ENCODE data around the gene FDX1. TPM values are rescaled to one million over a fixed set of nuclear protein-coding genes. Genes with fewer than 3 reads are reported as not detected.
A peak's percentile ranks its signal among the peaks of the same experiment; 100 is the strongest.

The FDX1 gene
- polyA plus RNA-seq, 3 donors, result 3.9 to 20.2 (median 12.8) TPM

GRCh38 chr11:110432713-110433392, 3.1 kb downstream of the FDX1 start:
- Histone ChIP-seq H3K27me3 (ENCODE audit: control insufficient read depth in 2 of 2, insufficient read depth in 2 of 2, low read length in 2 of 2) (no peaks in the 10 kb centered on the region), H4K20me1 (ENCODE audit: insufficient read depth, low read length) (peaks cover 62% of the 10 kb centered on the region), H3K27ac (ENCODE audit: low read depth in 1 of 2, low read length in 2 of 2) (no peak overlapping the region), H3K4me3 (replicated peaks in 1 of 3; ENCODE audit: low read depth in 2 of 3, low read length in 3 of 3) (no peak overlapping the region), H3K9me3 (replicated peaks in 1 of 2; ENCODE audit: control insufficient read depth in 1 of 2, insufficient read depth in 1 of 2, low read length in 2 of 2) (no peaks in the 10 kb centered on the region), H3K79me2 (ENCODE audit: insufficient read depth, low read length) (peaks cover 77% of the 10 kb centered on the region), H3K4me2 (replicated peaks; ENCODE audit: extremely low read depth, low read length, poor library complexity, severe bottlenecking) (no peak overlapping the region), H2AFZ (ENCODE audit: insufficient read depth, low read depth, low read length, poor library complexity, severe bottlenecking) (no peak overlapping the region), H3K9ac (ENCODE audit: insufficient read depth, low read length, poor library complexity, severe bottlenecking) (no peak overlapping the region), H3K36me3 (replicated peaks in 1 of 2; ENCODE audit: control insufficient read depth in 1 of 2, insufficient read depth in 2 of 2, low read length in 2 of 2) (peaks cover 3 to 13% of the 10 kb centered on the region in 2 donors), H3K4me1 (ENCODE audit: control insufficient read depth in 1 of 2, insufficient read depth in 2 of 2, low read length in 2 of 2) (peaks cover 18 to 26% of the 10 kb centered on the region in 2 donors)
- peaks cover 0 to 2% (median 0%) of the 10 kb centered on the region in 3 donors for H3K27me3 Mint-ChIP-seq (ENCODE audit: low read depth in 3 of 3)
- H3K4me1 Mint-ChIP-seq, result peaks cover 28% of the 10 kb centered on the region
- intact Hi-C loops (cut with micrococcal nuclease), result loop anchor here (2.0 to 10.0 kb wide), 6 partner anchors 48 to 481 kb away; partner anchors contain the start of gene RDX (in 2 of the 2)
- H3K4me3 Mint-ChIP-seq, result no peak overlapping the region
- DNase-seq, result no peak
- 82% methylated on average over 4 of the region's 7 CpGs for WGBS (ENCODE audit: insufficient coverage)
- H3K27ac Mint-ChIP-seq, result peak overlapping the region in 1 of 7 donors; percentile 7
- no peaks in the 10 kb centered on the region for H3K9me3 Mint-ChIP-seq
- TF ChIP-seq CTCF (IDR thresholded peaks at IDR 0.05), result no peak
- peaks cover 13 to 19% of the 10 kb centered on the region in 2 donors for H3K36me3 Mint-ChIP-seq

- no peak overlapping the region for H3K4me3 ChIP-seq (replicated peaks in 1 of 3; ENCODE audit: low read depth in 2 of 3, low read length in 3 of 3)
- no peak overlapping the region for H3K9ac ChIP-seq (ENCODE audit: insufficient read depth, low read length, poor library complexity, severe bottlenecking)
- peak; percentile 13 to 46 (median 22) for DNase-seq
- Mint-ChIP-seq H3K36me3 (peaks cover 19 to 24% of the 10 kb centered on the region in 2 donors), H3K27ac (no peak overlapping the region), H3K27me3 (ENCODE audit: low read depth in 3 of 3) (peaks cover 0 to 2% (median 0%) of the 10 kb centered on the region in 3 donors), H3K4me1 (peaks cover 28% of the 10 kb centered on the region), H3K4me3 (no peak overlapping the region), H3K9me3 (no peaks in the 10 kb centered on the region)
- intact Hi-C loops (cut with micrococcal nuclease), result loop anchor here (2.0 to 10.0 kb wide), 6 partner anchors 49 to 481 kb away; partner anchors contain the start of gene RDX (in 2 of the 2)
- TF ChIP-seq CTCF (IDR thresholded peaks at IDR 0.05), result peak; percentile 79
- H2AFZ ChIP-seq (ENCODE audit: insufficient read depth, low read depth, low read length, poor library complexity, severe bottlenecking), result no peak overlapping the region
- no peaks in the 10 kb centered on the region for H3K27me3 ChIP-seq (ENCODE audit: control insufficient read depth in 2 of 2, insufficient read depth in 2 of 2, low read length in 2 of 2)
- no peak overlapping the region for H3K27ac ChIP-seq (ENCODE audit: low read depth in 1 of 2, low read length in 2 of 2)
- H3K79me2 ChIP-seq (ENCODE audit: insufficient read depth, low read length), result peaks cover 83% of the 10 kb centered on the region
- peaks cover 5 to 18% of the 10 kb centered on the region in 2 donors for H3K36me3 ChIP-seq (replicated peaks in 1 of 2; ENCODE audit: control insufficient read depth in 1 of 2, insufficient read depth in 2 of 2, low read length in 2 of 2)
- no peak overlapping the region for H3K4me2 ChIP-seq (replicated peaks; ENCODE audit: extremely low read depth, low read length, poor library complexity, severe bottlenecking)
- no peaks in the 10 kb centered on the region for H3K9me3 ChIP-seq (replicated peaks in 1 of 2; ENCODE audit: control insufficient read depth in 1 of 2, insufficient read depth in 1 of 2, low read length in 2 of 2)
- WGBS (ENCODE audit: insufficient coverage), result no CpG with 5 or more reads among the region's 5 CpGs
- peaks cover 62% of the 10 kb centered on the region for H4K20me1 ChIP-seq (ENCODE audit: insufficient read depth, low read length)
- peaks cover 18 to 26% of the 10 kb centered on the region in 2 donors for H3K4me1 ChIP-seq (ENCODE audit: control insufficient read depth in 1 of 2, insufficient read depth in 2 of 2, low read length in 2 of 2)
Observed at GRCh38 chr11:110433393-110434333, 3.9 kb downstream of the FDX1 start.

Data from CD14-positive monocyte (primary cell).